K562 (cell line): Measurements from ENCODE around the gene HHEX. TPM values are rescaled to one million over a fixed set of nuclear protein-coding genes. Genes with fewer than 3 reads are reported as not detected.

ENCODE experiments used
- ATAC-seq: fragments of 200-7000 bp; cut with Tn5 transposase; 3 replicates; pipeline ENCODE4 v1.9.1; 2020; ENCODE audit warnings: moderate library complexity
- BruUV-seq: library from RNA; stranded (reverse); fragments of 400-500 nt; replicated peaks from 2 replicates; lab custom pipeline; 2021; lab: Mats Ljungman, UMichigan
- CTCF ChIA-PET: fragments of 300-600 bp; formaldehyde crosslinking; extraction: SDS; loops from one replicate; lab custom pipeline; 2021; ENCODE audit warnings: low intra/inter-chr PET ratio; lab: Yijun Ruan, JAX
- POLR2A ChIA-PET: fragments of 300-600, 350-650 bp; sonication (Branson Sonifier 250); formaldehyde crosslinking; extraction: SDS; loops from one replicate; lab custom pipeline; 2021; ENCODE audit warnings: antibody characterized with exemption, inconsistent platforms; lab: Yijun Ruan, JAX
- DNase-seq, 4 experiments: peaks; one replicate each; pipeline versions ENCODE4 v3.0.0 to v3.0.0-alpha.2; 2011 to 2018; ENCODE audit warnings: low spot score in 3 of 4, mixed read lengths in 3 of 4; ENCODE audit errors: extremely low read depth in 1 of 4
- FAIRE-seq: peaks from 2 replicates; lab custom pipeline; 2011; peaks lifted over from hg19 to GRCh38; lab: Jason Lieb, UNC
- H2AFZ ChIP-seq: 2 replicates; pipeline ENCODE4 v1.6.0; 2011; ENCODE audit warnings: low read depth, low read length, control low read depth, inconsistent platforms
- H3K27ac ChIP-seq: fragments of 200-600 bp; 3 replicates; pipeline ENCODE4 v1.8.0; 2011; ENCODE audit warnings: low read depth, mild to moderate bottlenecking, control low read depth, inconsistent platforms, low read length, moderate library complexity, mixed read lengths; ENCODE audit errors: extremely low read depth
- H3K27me3 ChIP-seq, 2 experiments: fragments of 300-600 bp in 1 of 2; 2 replicates in 1 of 2; 3 replicates in 1 of 2; pipeline versions ENCODE4 v1.6.0 to v1.8.0; 2011; ENCODE audit warnings: inconsistent platforms in 2 of 2, low read length in 2 of 2, mild to moderate bottlenecking in 1 of 2, mixed read lengths in 1 of 2, moderate library complexity in 1 of 2; ENCODE audit not compliant: control insufficient read depth in 2 of 2, insufficient read depth in 2 of 2
- H3K36me3 ChIP-seq: fragments of 300-600 bp; 3 replicates; pipeline ENCODE4 v1.8.0; 2011; ENCODE audit warnings: mild to moderate bottlenecking, low read length, inconsistent platforms; ENCODE audit not compliant: control insufficient read depth, insufficient read depth
- H3K4me1 ChIP-seq, 2 experiments: fragments of 200-600 bp in 1 of 2; replicated peaks in 1 of 2; 2 replicates in 1 of 2; 3 replicates in 1 of 2; pipeline versions ENCODE4 v1.5.1 to v1.8.0; 2011; ENCODE audit warnings: inconsistent platforms in 2 of 2, low read length in 2 of 2, mild to moderate bottlenecking in 1 of 2, mixed read lengths in 1 of 2, moderate library complexity in 1 of 2; ENCODE audit not compliant: control insufficient read depth in 2 of 2, insufficient read depth in 2 of 2
- H3K4me2 ChIP-seq: 2 replicates; pipeline ENCODE4 v1.6.1; 2011; ENCODE audit warnings: low read length, control low read depth, inconsistent platforms, mixed read lengths; ENCODE audit not compliant: insufficient read depth
- H3K4me3 ChIP-seq: fragments of 200-600 bp; sonication (generic), shearing (Covaris generic); 2 replicates; pipeline ENCODE4 v1.5.1; 2016; ENCODE audit warnings: control low read depth, inconsistent platforms
- H3K79me2 ChIP-seq: fragments of 200-600 bp; 3 replicates; pipeline ENCODE4 v1.8.0; 2011; ENCODE audit warnings: low read length, inconsistent platforms; ENCODE audit not compliant: control insufficient read depth, insufficient read depth
- H3K9ac ChIP-seq, 2 experiments: 2 replicates each; pipeline versions ENCODE4 v1.6.0 to v1.6.1; 2011; ENCODE audit warnings: low read depth in 2 of 2, low read length in 2 of 2, control low read depth in 1 of 2, inconsistent platforms in 1 of 2, mild to moderate bottlenecking in 1 of 2, mixed read lengths in 1 of 2; ENCODE audit not compliant: insufficient read depth in 1 of 2
- H3K9me1 ChIP-seq: one replicate; pipeline ENCODE4 v1.6.0; 2011; ENCODE audit warnings: inconsistent platforms, mild to moderate bottlenecking, low read length, moderate library complexity; ENCODE audit not compliant: control insufficient read depth, insufficient read depth
- H3K9me3 ChIP-seq: replicated peaks from 2 replicates; pipeline ENCODE4 v1.5.1; 2011; ENCODE audit warnings: low read depth, low read length, inconsistent platforms; ENCODE audit not compliant: control insufficient read depth, insufficient read depth
- H4K20me1 ChIP-seq: replicated peaks from 2 replicates; pipeline ENCODE4 v1.6.1; 2011; ENCODE audit warnings: low read length, inconsistent platforms, mixed read lengths; ENCODE audit not compliant: control insufficient read depth, insufficient read depth
- ARNT ChIP-seq, 2 experiments: fragments of 450-650 bp; IDR thresholded peaks; 2 replicates each; pipeline ENCODE4 v1.6.1; 2016; ENCODE audit warnings: mild to moderate bottlenecking in 1 of 2
- ATF1 ChIP-seq, 2 experiments: fragments of 450-650 bp in 1 of 2; IDR thresholded peaks; 2 replicates each; pipeline ENCODE4 v1.6.1; 2016; ENCODE audit warnings: missing compliant biosample characterization in 1 of 2, missing genetic modification characterization in 1 of 2
- BCOR ChIP-seq: fragments of 450-650 bp; IDR thresholded peaks from 2 replicates; pipeline ENCODE4 v1.6.1; 2016
- CEBPZ ChIP-seq: fragments of 150-350 bp; IDR thresholded peaks from 2 replicates; pipeline ENCODE4 v1.6.1; 2014; ENCODE audit warnings: low read depth, mild to moderate bottlenecking, low read length, borderline replicate concordance
- ETV1 ChIP-seq: fragments of 450-650 bp; conservative IDR thresholded peaks from 2 replicates; pipeline ENCODE4 v1.6.1; 2016; ENCODE audit warnings: missing genetic modification characterization, control low read depth, low read depth, missing compliant biosample characterization
- FOXJ2 ChIP-seq: fragments of 200-800 bp; sonication (Bioruptor generic); IDR thresholded peaks from 2 replicates; pipeline ENCODE4 v1.6.1; 2016; ENCODE audit warnings: missing genetic modification characterization, missing compliant biosample characterization
- HNRNPLL ChIP-seq: fragments of 200-400 bp; formaldehyde crosslinking; IDR thresholded peaks from 2 replicates; pipeline ENCODE4 v1.6.1; 2017; ENCODE audit warnings: low read length, low read depth, mild to moderate bottlenecking; ENCODE audit not compliant: poor library complexity, severe bottlenecking
- L3MBTL2 ChIP-seq: fragments of 450-650 bp; IDR thresholded peaks from 2 replicates; pipeline ENCODE4 v1.6.1; 2016; ENCODE audit warnings: mild to moderate bottlenecking, moderate library complexity
- NBN ChIP-seq: fragments of 450-650 bp; IDR thresholded peaks from 2 replicates; pipeline ENCODE4 v1.6.1; 2016; ENCODE audit warnings: low read depth, mild to moderate bottlenecking
- NRF1 ChIP-seq, 2 experiments: fragments of 450-650 bp; IDR thresholded peaks in 1 of 2; conservative IDR thresholded peaks in 1 of 2; 2 replicates each; pipeline ENCODE4 v1.6.1; 2014; ENCODE audit warnings: mild to moderate bottlenecking in 2 of 2
- PKNOX1 ChIP-seq: fragments of 450-650 bp; IDR thresholded peaks from 2 replicates; pipeline ENCODE4 v1.6.1; 2016
- RBBP5 ChIP-seq: fragments of 200-600 bp; sonication (generic); IDR thresholded peaks from 2 replicates; pipeline ENCODE4 v1.6.1; 2012; ENCODE audit warnings: borderline replicate concordance, mild to moderate bottlenecking, low read length, control low read depth, inconsistent platforms; ENCODE audit not compliant: insufficient read depth, poor library complexity, severe bottlenecking
- RBFOX2 ChIP-seq: fragments of 200-400 bp; formaldehyde crosslinking; IDR thresholded peaks from 2 replicates; pipeline ENCODE4 v1.6.1; 2017; ENCODE audit warnings: low read depth, mild to moderate bottlenecking, low read length, moderate library complexity
- RFX1 ChIP-seq: fragments of 450-650 bp; IDR thresholded peaks from 2 replicates; pipeline ENCODE4 v1.6.1; 2016; ENCODE audit warnings: mild to moderate bottlenecking, moderate library complexity
- SIRT6 ChIP-seq: IDR thresholded peaks from one replicate; pipeline ENCODE4 v1.6.1; 2012; ENCODE audit warnings: low read depth, mild to moderate bottlenecking, control low read depth, inconsistent platforms, low read length, moderate library complexity
- SMARCE1 ChIP-seq: fragments of 450-650 bp; IDR thresholded peaks from 2 replicates; pipeline ENCODE4 v1.7.1; 2016; ENCODE audit warnings: mild to moderate bottlenecking
- THRAP3 ChIP-seq: fragments of 450-650 bp; IDR thresholded peaks from 2 replicates; pipeline ENCODE4 v1.6.1; 2016; ENCODE audit warnings: mild to moderate bottlenecking, inconsistent platforms, borderline replicate concordance
- ZC3H8 ChIP-seq: fragments of 450-650 bp; IDR thresholded peaks from 2 replicates; pipeline ENCODE4 v1.6.1; 2017
- WGBS: fragments of 100-300 bp; shearing (Covaris generic); methylation state at CpG from one replicate; pipeline ENCODE4 v1.1.6; 2016; ENCODE audit warnings: low coverage, mixed read lengths; ENCODE audit not compliant: insufficient coverage; ENCODE audit errors: missing lambda C conversion rate; 5-methylcytosine and 5-hydroxymethylcytosine counted together
- in situ Hi-C: fragments of 300-500 bp; cut with MboI; formaldehyde crosslinking; loops from 4 replicates; pipeline ENCODE4 v1.15.0; 2018; ENCODE audit warnings: inconsistent platforms, mixed read lengths
- intact Hi-C: fragments of 100-400 bp; cut with micrococcal nuclease; formaldehyde crosslinking; loops from 2 replicates; pipeline ENCODE4 v1.14.2; 2022
- polyA plus RNA-seq, 8 experiments: library from polyadenylated mRNA; depleted of rRNA in 4 of 8; stranded (reverse) in 5 of 8; unstranded in 3 of 8; fragments of >200 nt; fragmentation: Nextera tagmentation in 2 of 8; fragmentation: Illumina TruSeq in 1 of 8; extraction: Ambion mirVana in 2 of 8; extraction: Trizol in 1 of 8; gene quantifications; 2 replicates each; pipeline versions ENCODE4 v1.2.1 to v1.2.3, GENCODE V29; 2011 to 2014; ENCODE audit warnings: inconsistent platforms in 1 of 8, missing spikeins in 1 of 8
- total RNA-seq, 7 experiments: library from RNA; depleted of rRNA in 6 of 7; stranded (reverse); fragments of >200 nt in 6 of 7; fragmentation: Illumina TruSeq in 2 of 7; extraction: Trizol in 2 of 7; gene quantifications; 2 replicates each; pipeline versions ENCODE4 v1.2.1 to v1.2.3, GENCODE V29; 2011 to 2021; ENCODE audit warnings: low replicate concordance in 1 of 7

Gene HHEX
- total and polyA plus RNA-seq, 9 of the 15 experiments (the other 6 are each of a cell fraction or from before 2014, with no cell fraction given): 37.2 to 133 (median 80.2) TPM

- BruUV-seq: no TSS peak
- ATAC-seq: peak; percentile 50
- no peaks in the 10 kb centered on the region for H3K27me3 ChIP-seq
- FAIRE-seq: peak; percentile 6
- peaks cover 19 to 31% of the 10 kb centered on the region in 2 experiments; a peak in 4 of 5 replicates for H3K4me1 ChIP-seq
- in situ Hi-C loops: loop anchor here (5.0 kb wide), 1 partner anchor 58 kb away; no protein-coding TSS in a partner anchor
- H3K36me3 ChIP-seq: peaks cover 14% of the 10 kb centered on the region
- under 1% methylated on average over 24 of the region's 32 CpGs for WGBS
- H4K20me1 ChIP-seq: no peaks in the 10 kb centered on the region
- H3K4me2 ChIP-seq: peak overlapping the region; percentile 78
- DNase-seq: peak in 2 of 4 experiments; percentile 49 to 78
- H3K4me3 ChIP-seq: peak overlapping the region; percentile 37
- H3K9ac ChIP-seq: peak overlapping the region; percentile 77 to 88
- peak overlapping the region; percentile 87 for H3K27ac ChIP-seq
- peaks cover 21% of the 10 kb centered on the region for H3K79me2 ChIP-seq
- CTCF ChIA-PET: no interaction called here
- H3K9me1 ChIP-seq: no peaks in the 10 kb centered on the region
- POLR2A ChIA-PET: interaction anchor here (0.6 to 1.6 kb wide), 6 partner anchors 9 to 372 kb away, joined by 3 to 5 read pairs (median 3); no protein-coding TSS in a partner anchor
- H3K9me3 ChIP-seq: no peaks in the 10 kb centered on the region
- H2AFZ ChIP-seq: peak overlapping the region; percentile 93
- intact Hi-C loops: no loop called here
- TF ChIP-seq ARNT (IDR thresholded peaks at IDR 0.05) (no peak; a peak in 1 of 4 replicates), ZC3H8 (no peak), SMARCE1 (0 out of 2 replicates have a peak, but pooled peaks have one; percentile 32), FOXJ2 (peak; percentile 41; the same call in 1 of the 2 replicates), HNRNPLL (no peak), CEBPZ (no peak), RBFOX2 (peak; percentile 74), RFX1 (no peak), BCOR (no peak), ETV1 (tag) (peak; percentile 58), RBBP5 (peak; percentile 74), L3MBTL2 (peak; percentile 51; the same call in 1 of the 2 replicates), SIRT6 (no peak), NBN (0 out of 2 replicates have a peak, but pooled peaks have one; percentile 24), THRAP3 (0 out of 2 replicates have a peak, but pooled peaks have one; percentile 44), PKNOX1 (peak; percentile 58), ATF1 (CRISPR knock-in tag; IDR thresholded peaks at IDR 0.05) (no peak), ATF1 (tag; IDR thresholded peaks at IDR 0.05) (peak; percentile 38; the same call in 1 of the 2 replicates), NRF1 (conservative IDR thresholded peaks at IDR 0.05 in 1 of 2, IDR thresholded peaks at IDR 0.05 in 1 of 2) (0 out of 4 replicates have a peak, but pooled peaks of 1 of the 2 experiments have one; percentile 13)
Observed at GRCh38 chr10:92699518-92700381, 10.0 kb downstream of the HHEX start.
